NCI-H146 treated with DMSO at 0.1 percent for 48 hours (cell line): ENCODE measurements around the gene DUS2.
"Not testable (repeated sequence)": the region's sequence is repeated elsewhere in the genome, so short reads cannot be mapped to it uniquely, and the experiment has no call there.

Experiments
- DNase-seq: peaks from one replicate; lab custom pipeline; 2025; ENCODE audit not compliant: unreplicated experiment; lab: John Stamatoyannopoulos, UW

Gene DUS2

DNA sequence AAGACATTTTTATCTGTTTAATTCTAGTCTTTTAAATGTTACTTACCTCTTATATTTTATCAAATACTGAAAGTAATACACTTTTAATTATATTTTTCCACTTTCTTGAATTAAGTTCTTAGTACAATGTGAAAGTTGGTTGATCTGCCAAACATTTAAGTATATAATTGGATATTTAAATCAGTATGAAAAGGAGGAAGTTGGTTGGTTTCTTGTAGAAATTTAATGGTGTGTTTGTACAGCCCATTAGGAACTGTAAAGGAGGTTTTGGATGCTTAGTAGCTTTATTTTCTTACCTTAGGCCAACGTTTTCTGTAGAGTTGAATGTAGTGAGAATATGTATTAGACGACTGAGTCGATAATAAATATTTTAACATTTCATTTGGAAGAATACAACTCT lies 67.4 kb downstream of the DUS2 start:
- no peak for DNase-seq

DNA sequence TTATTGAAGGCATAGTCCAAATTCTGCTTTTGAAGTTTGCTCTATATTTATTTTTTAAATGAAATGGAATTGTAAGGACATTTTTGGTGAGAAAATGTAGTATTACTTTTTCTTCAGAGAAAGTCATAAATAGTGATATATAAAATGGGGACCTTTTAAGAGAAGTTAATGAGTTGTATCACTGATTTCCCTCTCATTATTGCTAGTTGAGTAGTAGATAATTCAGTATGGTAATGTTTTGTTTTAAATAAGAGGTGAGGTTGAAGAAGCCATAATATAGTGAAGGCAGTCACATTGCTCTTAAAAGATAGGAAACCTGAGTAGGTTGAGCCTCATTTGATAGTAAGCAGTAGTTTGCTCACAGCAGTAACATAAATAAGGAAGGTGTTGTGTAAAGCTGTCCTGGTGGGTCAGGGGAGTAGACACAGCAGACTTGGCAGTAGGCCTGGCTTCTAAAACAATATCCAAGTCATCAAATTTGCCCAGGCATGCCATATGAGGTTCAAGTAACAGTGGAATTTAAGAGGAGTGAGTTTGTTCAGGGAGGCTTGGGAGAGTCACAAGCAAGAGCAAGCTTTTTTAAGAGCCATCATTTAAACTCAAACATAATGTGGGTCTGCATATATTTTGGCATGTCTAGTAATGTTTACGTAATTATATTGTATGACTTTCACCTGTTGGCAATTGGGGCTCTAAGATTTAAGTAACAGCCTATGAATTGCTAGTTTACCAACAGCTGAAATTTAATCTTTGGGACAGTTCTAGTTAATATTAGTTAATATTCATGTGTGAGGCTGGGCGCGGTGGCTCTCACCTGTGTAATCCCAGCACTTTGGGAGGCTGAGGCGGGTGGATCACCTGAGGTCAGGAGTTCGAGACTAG lies 68.5 kb downstream of the DUS2 start:
- DNase-seq = peak; percentile 55

DNA sequence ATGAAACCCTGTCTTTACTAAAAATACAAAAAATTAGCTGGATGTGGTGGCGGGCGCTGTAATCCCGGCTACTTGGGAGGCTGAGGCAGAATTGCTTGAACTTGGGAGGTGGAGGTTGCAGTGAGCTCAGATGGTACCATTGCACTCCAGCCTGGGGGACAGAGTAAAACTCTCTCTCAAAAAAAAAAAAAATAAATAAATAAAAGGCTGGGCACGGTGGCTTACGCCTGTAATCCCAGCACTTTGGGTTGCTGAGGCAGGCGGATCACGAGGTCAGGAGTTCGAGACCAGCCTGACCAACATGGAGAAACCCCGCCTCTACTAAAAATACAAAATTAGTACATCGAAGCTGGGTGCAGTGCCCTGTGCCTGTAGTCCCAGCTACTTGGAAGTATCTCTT lies 69.2 kb downstream of the DUS2 start:
- DNase-seq = not testable (repeated sequence)

DNA sequence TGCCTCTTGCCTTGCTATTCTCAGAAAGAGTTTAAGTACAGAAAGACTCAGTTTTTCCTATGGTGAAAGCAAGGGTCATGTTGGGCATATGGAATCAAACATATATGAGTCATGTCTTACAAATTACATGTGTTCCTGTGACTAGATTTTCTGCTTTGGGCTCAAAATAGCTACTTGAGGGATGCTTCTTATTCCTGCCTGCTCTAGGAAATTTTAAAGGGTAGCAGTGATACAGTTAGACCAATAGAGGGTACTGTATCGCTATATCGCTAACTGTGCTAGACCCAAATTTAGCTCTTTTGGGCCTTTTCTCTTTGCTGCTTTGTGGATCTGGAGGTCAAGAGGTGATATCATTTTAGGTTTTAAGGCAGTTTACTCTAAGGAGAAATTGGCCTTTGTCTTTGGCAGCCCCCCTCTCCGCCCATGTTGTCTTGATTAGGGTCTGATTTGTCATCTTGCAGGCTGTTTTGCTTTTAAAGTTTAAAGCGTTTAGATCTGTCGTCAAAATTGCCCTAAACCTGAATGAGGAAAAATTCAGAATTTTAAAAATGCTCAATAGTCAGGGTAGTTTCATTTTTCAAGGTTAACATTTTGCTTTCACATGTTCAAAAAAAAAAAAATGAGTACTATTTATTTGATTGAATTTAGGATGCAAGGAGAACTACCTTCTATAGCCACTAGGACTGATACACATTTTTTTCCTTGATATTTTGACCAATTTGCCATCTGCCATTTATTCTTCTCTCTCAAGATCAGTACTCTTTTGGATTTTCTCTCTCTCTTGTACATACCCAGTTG lies 70.9 kb downstream of the DUS2 start:
- DNase-seq = no peak

DNA sequence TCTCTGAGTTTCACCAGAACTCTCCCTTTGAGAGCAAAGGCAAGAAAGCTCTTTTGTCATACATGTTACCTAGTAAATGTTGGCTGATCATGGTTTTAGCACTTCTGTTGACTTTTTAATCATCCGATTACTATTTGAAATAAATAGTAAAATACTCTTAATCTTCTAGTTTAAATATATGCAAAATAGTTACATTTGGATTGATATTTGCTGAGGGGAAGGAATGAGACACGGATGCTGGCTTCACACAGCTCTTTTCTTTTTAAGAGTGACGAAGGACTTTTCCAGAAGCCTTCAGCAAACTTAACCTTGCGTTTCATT lies 71.5 kb downstream of the DUS2 start:
- no peak for DNase-seq

DNA sequence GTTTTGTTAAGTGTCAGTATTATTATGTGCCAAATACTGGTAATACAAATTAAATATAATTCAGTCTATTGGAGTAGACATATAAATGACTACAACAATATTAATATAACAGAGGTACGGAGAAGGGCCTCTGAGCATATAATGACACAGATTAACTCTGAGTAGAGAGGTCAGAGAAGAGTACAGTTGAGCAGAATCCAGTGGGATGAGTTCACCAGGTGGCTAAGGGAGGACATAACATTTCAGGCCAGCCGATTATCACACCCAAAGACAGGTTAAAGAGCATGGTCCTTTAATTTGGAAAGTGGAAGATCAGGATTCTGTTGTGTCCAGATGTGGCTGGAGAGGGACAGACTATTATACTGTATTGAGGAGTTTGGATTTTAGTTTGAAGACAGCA lies 73.4 kb downstream of the DUS2 start:
- no peak for DNase-seq

DNA sequence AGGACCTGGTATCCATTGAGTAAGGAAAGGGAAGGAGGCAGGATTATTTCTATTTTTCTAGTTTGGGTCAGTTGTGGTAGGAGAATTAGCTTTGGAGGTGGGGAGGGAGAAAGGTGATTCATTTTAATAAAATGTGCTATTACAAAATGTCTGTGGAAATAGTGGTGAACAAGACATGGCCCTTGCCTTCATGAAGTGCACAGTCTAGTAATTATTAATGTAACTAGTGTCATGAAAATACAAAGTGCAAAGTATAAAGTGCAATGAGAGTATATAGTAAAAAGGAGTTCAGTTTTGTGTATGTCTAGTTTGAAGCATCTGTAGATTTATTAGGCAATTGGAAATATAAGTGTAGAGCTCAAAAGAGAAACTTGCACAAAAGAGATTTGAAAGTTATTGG lies 74.0 kb downstream of the DUS2 start:
- DNase-seq = no peak

DNA sequence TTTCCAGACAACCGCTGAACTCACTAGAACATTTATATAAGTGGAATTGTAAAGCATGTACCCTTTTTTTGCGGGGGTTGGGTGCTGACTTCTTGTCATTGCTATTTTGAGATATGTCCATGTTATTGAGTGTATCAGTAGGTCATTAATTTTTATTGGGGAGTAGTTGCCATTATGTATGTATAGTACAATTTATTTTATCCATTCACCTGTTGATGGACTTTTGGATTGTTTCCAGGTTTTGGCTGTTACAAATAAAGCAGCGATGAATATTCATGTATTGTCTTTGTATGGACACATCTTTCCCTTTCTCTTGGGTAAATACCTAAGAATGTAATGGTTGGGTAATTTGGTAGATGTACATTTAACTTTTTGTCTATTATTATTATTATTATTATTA lies 74.8 kb downstream of the DUS2 start:
- no peak for DNase-seq

DNA sequence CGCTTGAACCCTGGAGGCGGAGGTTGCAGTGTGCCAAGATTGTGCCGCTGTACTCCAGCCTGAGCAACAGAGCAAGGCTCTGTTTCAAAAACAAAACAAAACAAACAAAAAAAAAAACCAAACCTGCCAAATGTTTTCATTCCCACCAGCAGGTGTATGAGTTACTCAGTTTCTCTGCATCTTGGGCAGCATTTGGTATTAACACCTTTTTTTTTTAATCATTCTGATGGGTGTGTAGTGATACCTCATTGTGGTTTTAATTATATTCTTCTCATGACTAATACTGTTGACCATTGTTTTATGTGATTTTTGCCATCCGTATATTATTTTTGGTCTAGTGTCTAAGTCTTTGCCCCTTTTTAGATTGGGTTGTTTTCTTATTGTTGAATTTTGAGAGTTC lies 77.4 kb downstream of the DUS2 start:
- no peak for DNase-seq

DNA sequence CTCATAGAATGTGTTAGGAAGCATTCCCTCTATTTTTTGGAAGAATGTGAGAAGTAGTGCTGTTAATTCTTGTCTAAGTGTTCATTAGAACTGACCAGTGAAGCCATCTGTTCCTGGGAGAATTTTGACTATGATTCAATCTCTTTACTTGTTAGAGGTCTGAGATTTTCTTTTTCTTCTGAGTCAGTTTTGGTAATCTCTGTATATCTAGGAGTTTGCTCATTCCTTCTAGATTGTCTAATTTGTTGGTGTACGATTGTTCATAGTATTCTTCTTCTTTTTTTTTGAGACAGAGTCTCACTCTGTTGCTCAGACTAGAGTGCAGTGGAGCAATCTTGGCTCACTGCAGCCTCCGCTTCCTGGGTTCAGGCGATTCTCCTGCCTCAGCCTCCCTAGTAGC lies 82.5 kb downstream of the DUS2 start:
- DNase-seq = no peak

DNA sequence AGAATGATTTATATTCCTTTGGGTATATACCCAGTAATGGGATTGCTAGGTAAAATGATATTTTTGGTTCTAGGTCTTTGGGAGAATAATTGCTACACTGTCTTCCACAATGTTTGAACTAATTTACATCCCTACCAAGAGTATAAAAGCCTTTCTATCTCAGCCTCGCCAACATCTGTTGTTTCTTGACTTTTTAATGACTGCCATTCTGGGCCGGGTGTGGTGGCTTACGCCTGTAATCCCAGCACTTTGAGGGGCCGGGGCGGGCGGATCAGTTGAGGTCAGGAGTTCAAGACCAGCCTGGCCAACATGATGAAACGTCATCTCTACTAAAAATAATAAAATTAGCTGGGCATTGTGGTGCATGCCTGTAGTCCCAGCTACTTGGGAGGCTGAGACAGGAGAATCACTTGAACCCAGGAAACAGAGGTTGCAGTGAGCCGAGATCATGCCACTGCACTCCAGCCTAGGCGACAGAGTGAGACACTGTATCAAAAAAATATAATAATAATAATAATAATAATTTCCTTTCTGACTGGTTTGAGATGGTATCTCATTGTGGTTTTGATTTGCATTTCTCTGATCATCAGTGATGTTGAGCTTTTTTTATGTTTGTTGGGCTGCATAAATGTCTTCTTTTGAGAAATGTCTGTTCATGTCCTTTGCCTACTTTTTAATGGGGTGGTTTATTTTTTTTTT lies 84.3 kb downstream of the DUS2 start:
- not testable (repeated sequence) for DNase-seq

DNA sequence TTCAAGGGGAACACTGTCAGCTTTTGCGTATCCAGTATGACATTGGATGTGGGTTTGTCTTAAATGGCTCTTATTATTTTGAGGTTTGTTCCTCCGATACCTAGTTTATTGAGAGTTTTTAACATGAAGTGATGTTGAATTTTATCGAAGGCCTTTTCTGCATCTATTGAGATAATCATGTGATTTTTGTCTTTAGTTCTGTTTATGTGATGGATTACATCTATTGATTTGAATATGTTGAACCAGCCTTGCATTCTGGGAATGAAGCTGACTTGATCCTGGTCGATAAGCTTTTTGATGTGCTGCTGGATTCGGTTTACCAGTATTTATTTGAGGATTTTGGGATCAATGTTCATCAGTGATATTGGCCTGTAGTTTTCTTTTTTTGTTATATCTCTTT lies 86.1 kb downstream of the DUS2 start:
- not testable (repeated sequence) for DNase-seq

DNA sequence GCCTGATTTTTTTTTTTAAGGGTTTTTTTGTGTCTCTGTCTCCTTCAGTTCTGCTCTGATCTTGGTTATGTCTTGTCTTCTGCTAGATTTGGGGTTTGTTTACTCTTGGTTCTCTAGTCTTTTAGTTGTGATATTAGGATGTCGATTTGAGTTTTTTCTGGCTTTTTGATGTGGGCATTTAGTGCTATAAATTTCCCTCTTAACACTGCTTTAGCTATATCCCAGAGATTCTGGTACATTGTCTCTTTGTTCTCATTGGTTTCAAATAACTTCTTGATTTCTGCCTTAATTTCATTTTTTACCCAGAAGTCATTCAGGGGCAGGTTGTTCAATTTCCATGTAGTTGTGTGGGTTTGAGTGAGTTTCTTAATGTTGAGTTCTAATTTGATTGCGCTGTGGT lies 87.5 kb downstream of the DUS2 start:
- DNase-seq = not testable (repeated sequence)

DNA sequence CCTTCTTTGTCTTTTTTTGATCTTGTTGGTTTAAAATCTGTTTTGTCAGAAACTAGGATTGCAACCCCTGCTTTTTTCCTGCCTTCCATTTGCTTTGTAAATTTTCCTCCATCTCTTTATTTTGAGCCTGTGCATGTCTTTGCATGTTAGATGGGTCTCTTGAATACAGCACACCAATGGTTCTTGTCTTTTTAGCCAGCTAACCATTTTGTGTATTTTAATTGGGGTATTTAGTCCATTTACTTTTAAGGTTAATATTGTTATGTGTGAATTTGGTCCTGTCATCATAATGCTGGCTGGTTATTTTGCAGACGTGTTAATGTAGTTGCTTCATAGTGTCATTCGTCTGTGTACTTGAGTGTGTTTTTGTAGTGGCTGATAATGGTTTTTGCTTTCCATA lies 88.3 kb downstream of the DUS2 start:
- no peak for DNase-seq

DNA sequence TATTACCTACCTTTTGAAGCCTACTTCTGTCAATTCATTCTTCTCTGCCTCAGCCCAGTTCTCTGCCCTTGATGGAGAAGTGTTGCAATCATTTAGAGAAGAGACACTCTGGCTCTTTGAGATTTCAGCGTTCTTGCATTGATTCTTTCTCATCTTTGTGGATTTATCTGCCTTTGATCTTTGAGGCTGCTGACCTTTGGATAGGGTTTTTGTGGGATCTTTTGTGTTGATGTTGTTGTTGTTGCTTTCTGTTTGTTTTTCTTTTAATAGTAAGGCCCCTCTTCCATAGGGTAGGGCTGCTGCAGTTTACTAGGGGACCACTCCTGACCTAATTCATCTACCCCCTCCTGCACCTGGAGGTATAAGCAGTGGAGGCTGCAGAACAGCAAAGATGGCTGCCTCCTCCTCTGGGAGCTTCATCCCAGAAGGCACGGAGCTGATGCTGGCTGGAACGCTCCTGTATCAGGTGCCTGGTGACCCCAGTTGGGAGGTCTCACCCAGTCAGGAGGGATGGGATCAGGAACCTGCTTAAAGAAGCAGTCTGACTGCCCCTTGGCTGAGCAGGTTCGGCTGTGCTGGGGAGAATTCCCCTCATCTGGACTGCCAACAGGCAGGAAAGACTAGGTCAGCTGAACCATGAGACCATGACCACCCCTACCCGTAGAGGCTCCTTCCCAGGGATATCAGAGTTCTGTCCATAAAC lies 90.1 kb downstream of the DUS2 start:
- DNase-seq = no peak

DNA sequence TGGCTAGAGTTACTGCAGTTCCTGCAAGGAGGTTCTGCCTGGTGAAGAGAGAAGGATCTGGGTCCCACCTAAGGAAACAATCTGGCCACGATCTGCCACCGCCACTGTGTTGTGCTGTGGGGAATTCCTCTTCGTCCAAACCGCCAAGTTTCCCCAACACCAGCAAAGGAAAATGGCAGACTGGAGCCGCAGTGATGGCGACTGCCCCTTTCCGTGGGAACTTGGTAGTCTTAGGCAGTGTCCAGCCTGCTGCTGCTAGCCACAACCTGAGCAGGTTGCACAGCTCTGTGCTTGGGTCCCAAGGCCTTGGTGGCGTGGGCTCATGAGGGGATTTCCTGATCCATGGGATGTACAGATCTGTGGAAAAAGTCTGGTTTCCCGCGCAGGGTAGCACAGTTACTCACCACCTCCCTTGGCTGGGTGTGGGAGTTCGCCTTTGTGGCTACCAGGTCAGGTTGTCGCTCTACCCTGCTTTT lies 90.7 kb downstream of the DUS2 start:
- no peak for DNase-seq

DNA sequence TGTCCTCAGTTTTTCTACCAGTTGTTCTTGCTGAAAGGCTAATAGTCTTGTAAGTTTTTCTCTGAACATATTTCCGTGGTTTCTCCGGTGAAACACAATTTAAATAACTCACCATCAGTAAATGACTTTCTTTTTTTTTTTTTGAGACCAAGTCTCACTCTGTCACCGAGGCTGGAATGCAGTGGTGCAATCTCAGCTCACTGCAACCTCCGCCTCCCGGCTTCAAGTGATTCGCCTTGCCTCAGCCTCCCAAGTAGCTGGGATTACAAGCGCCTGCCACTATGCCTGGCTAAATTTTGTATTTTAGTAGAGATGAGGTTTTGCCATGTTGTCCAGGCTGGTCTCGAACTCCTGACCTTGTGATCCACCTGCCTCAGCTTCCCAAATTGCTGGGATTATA lies 91.9 kb downstream of the DUS2 start:
- not testable (repeated sequence) for DNase-seq

DNA sequence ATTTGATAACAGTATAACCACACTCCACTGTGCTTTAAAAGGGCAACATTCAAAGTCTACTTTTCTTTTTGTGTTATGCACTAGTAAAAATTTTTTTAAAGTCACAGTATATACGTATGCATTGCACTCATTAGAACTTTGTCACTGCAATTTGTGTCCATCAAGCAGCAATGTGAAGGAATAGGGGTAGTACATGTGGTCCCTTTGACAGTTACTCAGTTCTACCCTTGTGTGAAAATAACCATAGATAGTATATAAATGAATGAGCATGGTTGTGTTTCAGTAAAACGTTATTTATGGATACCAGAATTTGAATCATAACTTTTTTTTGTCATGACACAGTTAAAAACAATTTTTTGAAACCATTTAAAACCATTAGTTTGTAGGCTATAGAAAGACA lies 92.8 kb downstream of the DUS2 start:
- DNase-seq = no peak

DNA sequence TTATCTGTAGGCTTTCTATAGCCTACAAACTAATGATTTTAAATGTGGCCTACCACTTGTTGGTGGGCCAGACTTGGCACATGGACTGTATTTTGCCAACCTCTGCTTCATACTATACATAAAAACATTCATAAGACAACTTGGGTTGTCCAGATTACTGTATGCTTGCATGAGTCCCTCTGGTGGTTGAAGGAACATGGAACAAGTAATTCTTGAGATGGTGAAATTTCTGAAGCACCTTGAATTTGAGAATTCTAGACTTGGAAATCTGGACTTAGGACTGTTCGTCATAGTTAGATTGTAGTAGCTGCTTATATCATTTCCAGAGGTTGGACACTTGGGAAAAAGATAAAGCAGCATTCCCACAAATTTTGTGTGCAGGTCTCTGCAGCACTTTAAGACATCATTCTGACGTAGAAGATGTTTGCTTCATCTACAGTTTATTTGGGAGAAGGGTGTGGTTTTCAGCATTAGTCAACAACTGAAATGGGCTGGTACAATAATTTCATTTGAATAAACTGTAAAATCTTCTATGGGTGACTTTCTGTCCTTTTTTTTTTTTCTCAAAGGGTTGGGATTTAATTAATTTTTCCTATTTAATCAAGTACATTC lies 93.3 kb downstream of the DUS2 start:
- no peak for DNase-seq

DNA sequence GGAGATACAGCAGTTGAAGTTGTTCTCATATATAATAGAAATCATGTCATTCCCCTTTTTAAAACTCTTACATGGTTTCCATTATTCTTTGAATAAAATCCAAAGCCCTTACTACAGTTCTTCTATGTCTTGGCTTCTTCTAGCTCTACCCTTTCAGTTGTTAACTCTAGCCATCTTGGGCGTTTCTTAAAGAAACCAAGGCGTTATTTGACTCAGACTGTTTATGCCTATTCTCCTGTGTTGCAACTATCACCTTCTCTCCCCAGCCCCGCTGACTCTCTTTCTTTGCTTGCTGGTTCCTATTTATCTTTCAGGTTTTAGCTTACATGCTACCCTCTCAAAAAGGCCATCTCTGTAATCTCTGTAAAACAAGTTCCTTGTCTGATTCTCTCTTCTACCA lies 94.8 kb downstream of the DUS2 start:
- no peak for DNase-seq

DNA sequence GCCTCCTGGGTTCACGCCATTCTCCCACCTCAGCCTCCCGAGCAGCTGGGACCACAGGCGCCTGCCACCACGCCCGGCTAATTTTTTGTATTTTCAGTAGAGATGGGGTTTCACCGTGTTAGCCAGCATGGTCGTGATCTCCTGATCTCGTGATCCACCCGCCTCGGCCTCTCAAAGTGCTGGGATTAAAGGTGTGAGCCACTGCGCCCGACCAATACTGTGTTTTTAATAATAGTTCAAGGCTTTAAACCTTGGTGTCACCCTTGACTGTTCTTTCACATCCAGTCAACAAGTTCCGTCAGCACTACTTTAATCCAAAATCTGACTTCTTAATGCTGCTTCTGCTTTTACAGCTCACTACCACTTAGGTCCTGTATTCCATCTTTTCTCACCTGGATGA lies 95.9 kb downstream of the DUS2 start:
- DNase-seq = not testable (repeated sequence)
